IMR-90 (cell line): ENCODE data around the gene ARHGAP45. TPM values are rescaled to one million over a fixed set of nuclear protein-coding genes. Genes with fewer than 3 reads are reported as not detected.

ENCODE experiments used
- ATAC-seq: fragments of 200-7000 bp; cut with Tn5 transposase; 2 replicates; pipeline ENCODE4 v1.9.1; 2020; ENCODE audit warnings: low read depth, mild to moderate bottlenecking, moderate library complexity
- BruUV-seq: library from RNA; stranded (reverse); fragments of 400-500 nt; replicated peaks from 2 replicates; lab custom pipeline; 2021; lab: Mats Ljungman, UMichigan
- CTCF ChIA-PET: fragments of 300-600 bp; formaldehyde crosslinking; extraction: SDS; loops from one replicate; lab custom pipeline; 2021; ENCODE audit warnings: antibody characterized with exemption; lab: Yijun Ruan, JAX
- POLR2A ChIA-PET: fragments of 300-600 bp; sonication (Branson Sonifier 250); formaldehyde crosslinking; loops from one replicate; lab custom pipeline; 2022; ENCODE audit warnings: antibody characterized with exemption; ENCODE audit not compliant: unreplicated experiment; lab: Charles Lee
- DNase-seq: peaks from one replicate; pipeline ENCODE4 v3.0.0; 2013
- H2AFZ ChIP-seq: replicated peaks from 2 replicates; pipeline ENCODE3; 2013; ENCODE audit warnings: low read length, mild to moderate bottlenecking; ENCODE audit not compliant: poor library complexity
- H2AK5ac ChIP-seq: 2 replicates; pipeline ENCODE4 v1.6.1; 2013; ENCODE audit warnings: low read depth, low read length, inconsistent platforms
- H2AK9ac ChIP-seq: replicated peaks from 2 replicates; pipeline ENCODE3; 2013; ENCODE audit warnings: mild to moderate bottlenecking, low read depth, low read length, moderate library complexity; ENCODE audit not compliant: poor library complexity
- H2BK120ac ChIP-seq: 2 replicates; pipeline ENCODE4 v1.6.1; 2013; ENCODE audit warnings: low read depth, low read length, inconsistent platforms
- H2BK15ac ChIP-seq: 3 replicates; pipeline ENCODE4 v1.6.1; 2013; ENCODE audit warnings: low read depth, low read length, inconsistent platforms
- H2BK20ac ChIP-seq: 2 replicates; pipeline ENCODE4 v1.6.1; 2013; ENCODE audit warnings: low read depth, mild to moderate bottlenecking, inconsistent platforms, low read length, moderate library complexity
- H2BK5ac ChIP-seq: 2 replicates; pipeline ENCODE4 v1.6.1; 2013; ENCODE audit warnings: mild to moderate bottlenecking, low read depth, low read length, inconsistent platforms; ENCODE audit not compliant: poor library complexity, severe bottlenecking
- H3K14ac ChIP-seq: replicated peaks from 2 replicates; pipeline ENCODE4 v1.6.1; 2013; ENCODE audit warnings: low read depth, low read length, inconsistent platforms
- H3K18ac ChIP-seq: 2 replicates; pipeline ENCODE4 v1.6.1; 2013; ENCODE audit warnings: low read depth, low read length, control low read depth
- H3K23ac ChIP-seq: 2 replicates; pipeline ENCODE4 v1.6.1; 2013; ENCODE audit warnings: low read depth, low read length, inconsistent platforms
- H3K27ac ChIP-seq: 2 replicates; pipeline ENCODE4 v1.5.1; 2013; ENCODE audit warnings: mild to moderate bottlenecking, control low read depth, low read length; ENCODE audit not compliant: insufficient read depth
- H3K27me3 ChIP-seq: 2 replicates; pipeline ENCODE4 v1.6.1; 2013; ENCODE audit warnings: low read length; ENCODE audit not compliant: control insufficient read depth, insufficient read depth
- H3K36me3 ChIP-seq: 2 replicates; pipeline ENCODE4 v1.6.1; 2013; ENCODE audit warnings: low read length, mixed read lengths; ENCODE audit not compliant: control insufficient read depth, insufficient read depth
- H3K4ac ChIP-seq: 2 replicates; pipeline ENCODE4 v1.6.1; 2013; ENCODE audit warnings: low read depth, low read length, inconsistent platforms
- H3K4me1 ChIP-seq: 2 replicates; pipeline ENCODE4 v1.6.1; 2013; ENCODE audit warnings: low read length, mixed read lengths; ENCODE audit not compliant: control insufficient read depth, insufficient read depth
- H3K4me2 ChIP-seq: 2 replicates; pipeline ENCODE4 v1.6.1; 2013; ENCODE audit warnings: low read depth, mild to moderate bottlenecking, control low read depth, low read length, moderate library complexity
- H3K4me3 ChIP-seq: 2 replicates; pipeline ENCODE4 v1.5.1; 2013; ENCODE audit warnings: low read depth, mild to moderate bottlenecking, control low read depth, low read length, moderate library complexity; ENCODE audit not compliant: insufficient read depth
- H3K56ac ChIP-seq: 2 replicates; pipeline ENCODE4 v1.6.1; 2013; ENCODE audit warnings: low read length, inconsistent platforms; ENCODE audit not compliant: insufficient read depth; ENCODE audit errors: extremely low read depth
- H3K79me1 ChIP-seq, 2 experiments: 2 replicates each; pipeline ENCODE4 v1.6.1; 2013; ENCODE audit warnings: low read length in 2 of 2, inconsistent platforms in 1 of 2, low read depth in 1 of 2
- H3K9ac ChIP-seq: 2 replicates; pipeline ENCODE4 v1.6.1; 2013; ENCODE audit warnings: low read depth, low read length, control low read depth
- H3K9me1 ChIP-seq: 2 replicates; pipeline ENCODE4 v1.6.1; 2013; ENCODE audit warnings: low read length, inconsistent platforms; ENCODE audit not compliant: insufficient read depth
- H3K9me3 ChIP-seq: 2 replicates; pipeline ENCODE4 v1.6.1; 2013; ENCODE audit warnings: low read length; ENCODE audit not compliant: control insufficient read depth, insufficient read depth
- H4K20me1 ChIP-seq: 2 replicates; pipeline ENCODE4 v1.6.1; 2013; ENCODE audit warnings: low read length, inconsistent platforms; ENCODE audit not compliant: insufficient read depth
- H4K5ac ChIP-seq: 2 replicates; pipeline ENCODE4 v1.6.1; 2013; ENCODE audit warnings: mild to moderate bottlenecking, low read depth, low read length, control low read depth
- H4K8ac ChIP-seq, 2 experiments: 2 replicates each; pipeline ENCODE4 v1.6.1; 2013; ENCODE audit warnings: low read depth in 2 of 2, low read length in 2 of 2, control low read depth in 1 of 2, inconsistent platforms in 1 of 2
- H4K91ac ChIP-seq: 2 replicates; pipeline ENCODE4 v1.6.1; 2013; ENCODE audit warnings: low read depth, low read length, inconsistent platforms; ENCODE audit not compliant: insufficient read depth
- CHD1 ChIP-seq: IDR thresholded peaks from 2 replicates; pipeline ENCODE4 v1.6.1; 2012; ENCODE audit warnings: low read depth, low read length, improper control_type of control experiment
- FOS ChIP-seq: fragments of 150-350 bp; IDR thresholded peaks from 2 replicates; pipeline ENCODE4 v1.6.1; 2016; ENCODE audit warnings: low read depth, low read length
- MAFK ChIP-seq: IDR thresholded peaks from 2 replicates; pipeline ENCODE4 v1.6.1; 2012; ENCODE audit warnings: low read depth, low read length, improper control_type of control experiment
- MAZ ChIP-seq: IDR thresholded peaks from 2 replicates; pipeline ENCODE4 v1.6.1; 2012; ENCODE audit warnings: low read depth, mild to moderate bottlenecking, low read length, improper control_type of control experiment, moderate library complexity, borderline replicate concordance
- RAD21 ChIP-seq: IDR thresholded peaks from 2 replicates; pipeline ENCODE4 v1.6.1; 2012; ENCODE audit warnings: low read length, improper control_type of control experiment
- RCOR1 ChIP-seq: IDR thresholded peaks from 2 replicates; pipeline ENCODE4 v1.6.1; 2012; ENCODE audit warnings: mild to moderate bottlenecking, low read length, improper control_type of control experiment; ENCODE audit not compliant: insufficient replicate concordance
- RFX5 ChIP-seq: IDR thresholded peaks from 2 replicates; pipeline ENCODE4 v1.8.0; 2012; ENCODE audit warnings: low read depth, mild to moderate bottlenecking, low read length, moderate library complexity
- SMC3 ChIP-seq: fragments of 150-350 bp; IDR thresholded peaks from 2 replicates; pipeline ENCODE4 v1.6.1; 2016; ENCODE audit warnings: low read depth, mild to moderate bottlenecking, antibody characterized with exemption, low read length, moderate library complexity
- USF2 ChIP-seq: fragments of 150-350 bp; IDR thresholded peaks from 2 replicates; pipeline ENCODE4 v1.6.1; 2017; ENCODE audit warnings: mild to moderate bottlenecking, antibody characterized with exemption, low read length, low read depth
- WGBS, 2 experiments: methylation state at CpG; one replicate each; pipeline versions ENCODE4 v1.1.5 to v1.1.7; 2013; ENCODE audit warnings: missing lambda C conversion rate in 2 of 2; ENCODE audit not compliant: insufficient read length in 1 of 2; ENCODE audit errors: extremely low coverage in 2 of 2; 5-methylcytosine and 5-hydroxymethylcytosine counted together
- dilution Hi-C: fragments of 300-500 bp; cut with HindIII; formaldehyde crosslinking; loops from one replicate; pipeline ENCODE4 v1.14.3; 2018; ENCODE audit warnings: low sequenced_read_pairs; ENCODE audit not compliant: unreplicated experiment
- in situ Hi-C: fragments of 300-500 bp; cut with MboI; formaldehyde crosslinking; loops from 3 replicates; pipeline ENCODE4 v1.14.3; 2019; ENCODE audit warnings: low sequenced_read_pairs, inconsistent platforms, mixed read lengths
- intact Hi-C: fragments of 100-400 bp; cut with micrococcal nuclease; formaldehyde crosslinking; loops from 2 replicates; pipeline ENCODE4 v1.10.0; 2022
- polyA plus RNA-seq, 3 experiments: library from polyadenylated mRNA; depleted of rRNA; stranded (reverse); fragments of >200 nt; gene quantifications; 2 replicates each; pipeline ENCODE4 v1.2.3, GENCODE V29; 2012; ENCODE audit warnings: low replicate concordance in 1 of 3
- total RNA-seq: library from RNA; depleted of rRNA; stranded (reverse); fragments of >200 nt; gene quantifications from 2 replicates; pipeline ENCODE4 v1.2.3, GENCODE V29; 2012
- TF ChIP-seq, protein P1 (sequence below): conservative IDR thresholded peaks from 2 replicates; pipeline ENCODE4 v1.5.1; 2012; ENCODE audit warnings: mild to moderate bottlenecking, low read depth, low read length, improper control_type of control experiment
- TF ChIP-seq, protein P2 (sequence below): fragments of 150-350 bp; IDR thresholded peaks from 2 replicates; pipeline ENCODE4 v1.6.1; 2016; ENCODE audit warnings: low read depth, mild to moderate bottlenecking, low read length, moderate library complexity, borderline replicate concordance

Gene ARHGAP45
- total and polyA plus RNA-seq, 2 of the 4 experiments (the other 2 are of a cell fraction), result 1.3 to 1.7 TPM

DNA sequence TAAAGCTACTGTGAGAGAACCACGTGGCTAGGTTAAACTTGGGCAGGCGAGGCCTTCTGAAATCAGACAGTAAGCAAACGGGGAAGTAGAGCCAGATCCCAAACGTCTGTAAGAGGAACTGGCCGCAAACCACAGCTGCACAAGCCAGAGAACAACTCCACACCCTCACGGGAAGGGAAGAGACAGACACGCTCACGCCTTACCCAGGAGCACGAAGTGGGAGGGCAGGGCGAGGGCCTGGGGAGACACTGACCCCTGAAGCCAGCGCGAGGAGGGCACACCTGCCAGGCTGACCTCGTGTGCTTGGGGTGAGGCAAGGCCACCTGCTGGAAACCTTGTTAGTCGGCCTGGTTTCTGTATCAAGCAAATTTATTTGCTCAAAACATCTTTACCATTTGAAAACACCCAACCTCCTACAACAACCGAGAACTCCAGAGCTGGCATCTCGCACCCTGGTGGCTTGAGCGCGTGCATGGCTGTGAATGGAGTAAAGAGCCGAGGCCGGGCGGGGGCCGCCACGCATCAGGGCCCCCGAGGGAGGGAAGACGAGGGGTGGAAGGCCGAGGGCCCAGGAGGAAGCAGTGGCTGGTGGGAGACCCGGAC is 20.9 kb downstream of the ARHGAP45 start:
- WGBS, 2 experiments, result 69% methylated on average over 6 of the region's 27 CpGs; no CpG with 5 or more reads in 1 of the 2 experiments
- Histone ChIP-seq H4K20me1 (peaks cover 11% of the 10 kb centered on the region), H4K8ac (no peak overlapping the region), H4K91ac (no peak overlapping the region), H4K5ac (no peak overlapping the region), H3K4me2 (no peak overlapping the region), H3K4me3 (no peak overlapping the region), H3K23ac (no peak overlapping the region), H3K14ac (no peak overlapping the region), H3K27ac (no peak overlapping the region), H3K4ac (no peak overlapping the region), H2AFZ (no peak overlapping the region), H3K18ac (no peak overlapping the region), H3K9me3 (no peaks in the 10 kb centered on the region), H2BK20ac (no peak overlapping the region), H3K27me3 (no peaks in the 10 kb centered on the region), H2AK9ac (no peak overlapping the region), H2BK120ac (no peak overlapping the region), H3K4me1 (no peaks in the 10 kb centered on the region), H3K79me1 (peaks cover 0 to 9% of the 10 kb centered on the region in 2 experiments; a peak in 1 of 4 replicates), H2BK5ac (no peak overlapping the region), H3K9ac (no peak overlapping the region), H2AK5ac (no peak overlapping the region), H3K36me3 (peaks cover 39% of the 10 kb centered on the region), H3K56ac (no peak overlapping the region), H2BK15ac (no peak overlapping the region), H3K9me1 (no peaks in the 10 kb centered on the region)
- dilution Hi-C loops, result no loop called here
- ATAC-seq (no peak), DNase-seq (no peak)
- intact Hi-C loops, result no loop called here
- in situ Hi-C loops, result no loop called here
- no peak for TF ChIP-seq RCOR1
- no peak for TF ChIP-seq FOS
- TF ChIP-seq, protein P1, sequence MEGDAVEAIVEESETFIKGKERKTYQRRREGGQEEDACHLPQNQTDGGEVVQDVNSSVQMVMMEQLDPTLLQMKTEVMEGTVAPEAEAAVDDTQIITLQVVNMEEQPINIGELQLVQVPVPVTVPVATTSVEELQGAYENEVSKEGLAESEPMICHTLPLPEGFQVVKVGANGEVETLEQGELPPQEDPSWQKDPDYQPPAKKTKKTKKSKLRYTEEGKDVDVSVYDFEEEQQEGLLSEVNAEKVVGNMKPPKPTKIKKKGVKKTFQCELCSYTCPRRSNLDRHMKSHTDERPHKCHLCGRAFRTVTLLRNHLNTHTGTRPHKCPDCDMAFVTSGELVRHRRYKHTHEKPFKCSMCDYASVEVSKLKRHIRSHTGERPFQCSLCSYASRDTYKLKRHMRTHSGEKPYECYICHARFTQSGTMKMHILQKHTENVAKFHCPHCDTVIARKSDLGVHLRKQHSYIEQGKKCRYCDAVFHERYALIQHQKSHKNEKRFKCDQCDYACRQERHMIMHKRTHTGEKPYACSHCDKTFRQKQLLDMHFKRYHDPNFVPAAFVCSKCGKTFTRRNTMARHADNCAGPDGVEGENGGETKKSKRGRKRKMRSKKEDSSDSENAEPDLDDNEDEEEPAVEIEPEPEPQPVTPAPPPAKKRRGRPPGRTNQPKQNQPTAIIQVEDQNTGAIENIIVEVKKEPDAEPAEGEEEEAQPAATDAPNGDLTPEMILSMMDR, result no peak
- no peak for TF ChIP-seq MAFK
- no peak for TF ChIP-seq RFX5
- TF ChIP-seq USF2, result no peak
- TF ChIP-seq SMC3, result no peak
- TF ChIP-seq MAZ, result no peak
- no peak for TF ChIP-seq RAD21
- TF ChIP-seq, protein P2, sequence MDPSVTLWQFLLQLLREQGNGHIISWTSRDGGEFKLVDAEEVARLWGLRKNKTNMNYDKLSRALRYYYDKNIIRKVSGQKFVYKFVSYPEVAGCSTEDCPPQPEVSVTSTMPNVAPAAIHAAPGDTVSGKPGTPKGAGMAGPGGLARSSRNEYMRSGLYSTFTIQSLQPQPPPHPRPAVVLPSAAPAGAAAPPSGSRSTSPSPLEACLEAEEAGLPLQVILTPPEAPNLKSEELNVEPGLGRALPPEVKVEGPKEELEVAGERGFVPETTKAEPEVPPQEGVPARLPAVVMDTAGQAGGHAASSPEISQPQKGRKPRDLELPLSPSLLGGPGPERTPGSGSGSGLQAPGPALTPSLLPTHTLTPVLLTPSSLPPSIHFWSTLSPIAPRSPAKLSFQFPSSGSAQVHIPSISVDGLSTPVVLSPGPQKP, result no peak
- no peak for TF ChIP-seq CHD1
- POLR2A ChIA-PET, result no interaction called here
- BruUV-seq, result TSS peak; percentile 24
- CTCF ChIA-PET, result interaction anchor here (0.6 kb wide), 2 partner anchors 23 to 106 kb away, joined by 3 read pairs; no protein-coding TSS in a partner anchor
